GM19452 (cell line): ENCODE data around the gene PDIA4.
"Not testable (repeated sequence)": the region's sequence is repeated elsewhere in the genome, so short reads cannot be mapped to it uniquely, and the experiment has no call there.

Experiments
- ATAC-seq: cut with Tn5 transposase; IDR thresholded peaks from one replicate; pipeline ENCODE4 v1.9.1; 2021; ENCODE audit not compliant: unreplicated experiment

PDIA4 gene

GRCh38 chr7:149028346-149029109 lies at the start of gene PDIA4:
TSS of gene PDIA4 (minus strand) at chr7:149028505. CDS start at chr7:149028408, 97 bp downstream.
- ATAC-seq = peak; percentile 93

- ATAC-seq = no peak
Measured at GRCh38 chr7:149077594-149077993, 49.3 kb upstream of the PDIA4 start.

- ATAC-seq = no peak
Measured at GRCh38 chr7:149075286-149075685, 47.0 kb upstream of the PDIA4 start.

GRCh38 chr7:149074116-149074885 lies 46.0 kb upstream of the PDIA4 start:
- ATAC-seq = no peak

GRCh38 chr7:149072438-149072775 lies 44.1 kb upstream of the PDIA4 start:
- no peak for ATAC-seq

GRCh38 chr7:149071641-149072437 lies 43.5 kb upstream of the PDIA4 start:
- no peak for ATAC-seq

GRCh38 chr7:149071182-149071635 lies 42.9 kb upstream of the PDIA4 start:
- no peak for ATAC-seq

GRCh38 chr7:149070372-149071125 lies 42.2 kb upstream of the PDIA4 start:
- ATAC-seq = no peak

- no peak for ATAC-seq
Measured at GRCh38 chr7:149067869-149068268, 39.6 kb upstream of the PDIA4 start.

GRCh38 chr7:149063476-149063875 lies 35.2 kb upstream of the PDIA4 start:
- ATAC-seq = no peak

- not testable (repeated sequence) for ATAC-seq
Measured at GRCh38 chr7:149062217-149062899, 34.1 kb upstream of the PDIA4 start.

- no peak for ATAC-seq
Measured at GRCh38 chr7:149060156-149060555, 31.9 kb upstream of the PDIA4 start.

- ATAC-seq = no peak
Measured at GRCh38 chr7:149053885-149054284, 25.6 kb upstream of the PDIA4 start.

GRCh38 chr7:149053384-149053783 lies 25.1 kb upstream of the PDIA4 start:
- no peak for ATAC-seq

- no peak for ATAC-seq
Measured at GRCh38 chr7:149050941-149051340, 22.6 kb upstream of the PDIA4 start.

- ATAC-seq = no peak
Measured at GRCh38 chr7:149048805-149049204, 20.5 kb upstream of the PDIA4 start.

GRCh38 chr7:149046416-149046815 lies 18.1 kb upstream of the PDIA4 start:
- ATAC-seq = no peak

GRCh38 chr7:149043936-149044335 lies 15.6 kb upstream of the PDIA4 start:
- ATAC-seq = no peak

GRCh38 chr7:149041350-149041749 lies 13.0 kb upstream of the PDIA4 start:
- ATAC-seq = no peak

GRCh38 chr7:149038641-149039040 lies 10.3 kb upstream of the PDIA4 start:
- not testable (repeated sequence) for ATAC-seq
